Upper lobe of left lung (tissue), 6 donors: Measurements from ENCODE around the gene FAM184B. TPM values are rescaled to one million over a fixed set of nuclear protein-coding genes. Genes with fewer than 3 reads are reported as not detected.
A peak's percentile ranks its signal among the peaks of the same experiment; 100 is the strongest.

Source experiments
- ATAC-seq, 2 donors: fragments of 200-7000 bp; cut with Tn5 transposase; one replicate each; pipeline ENCODE4 v1.9.1; 2022; ENCODE audit warnings: mild to moderate bottlenecking in 2 of 2, moderate library complexity in 2 of 2; ENCODE audit not compliant: low FRiP score in 2 of 2
- DNase-seq, 2 donors: peaks; one replicate each; pipeline ENCODE4 v3.0.0-alpha.2; 2019 to 2020
- H3K27ac ChIP-seq, 4 donors: fragments of 200-600 bp; sonication (generic); one replicate each; pipeline ENCODE4 v1.5.1; 2016 to 2019
- H3K27me3 ChIP-seq, 4 donors: fragments of 200-600 bp; sonication (generic); one replicate each; pipeline ENCODE4 v1.5.1; 2017 to 2019
- H3K36me3 ChIP-seq, 4 donors: fragments of 200-600 bp; sonication (generic); one replicate each; pipeline ENCODE4 v1.5.1; 2016 to 2019
- H3K4me1 ChIP-seq, 4 donors: fragments of 200-600 bp; sonication (generic); one replicate each; pipeline ENCODE4 v1.5.1; 2018 to 2019
- H3K4me3 ChIP-seq, 4 donors: fragments of 200-600 bp; sonication (generic); one replicate each; pipeline ENCODE4 v1.5.1; 2017 to 2019; ENCODE audit warnings: mild to moderate bottlenecking in 2 of 4, moderate library complexity in 1 of 4
- H3K9me3 ChIP-seq, 4 donors: fragments of 200-600 bp; sonication (generic); one replicate each; pipeline ENCODE4 v1.5.1; 2018 to 2019
- EP300 ChIP-seq, 4 donors: sonication (generic); formaldehyde crosslinking; IDR thresholded peaks; one replicate each; pipeline ENCODE4 v1.5.1; 2017; ENCODE audit warnings: antibody characterized with exemption in 4 of 4, control low read depth in 2 of 4
- POLR2A ChIP-seq, 4 donors: fragments of 450-650 bp; IDR thresholded peaks; one replicate each; pipeline ENCODE4 v1.5.1; 2016 to 2017; ENCODE audit warnings: antibody characterized with exemption in 4 of 4, mild to moderate bottlenecking in 2 of 4
- POLR2AphosphoS5 ChIP-seq, 2 donors: sonication (generic); formaldehyde crosslinking; IDR thresholded peaks; one replicate each; pipeline ENCODE4 v1.5.1; 2017; ENCODE audit warnings: antibody characterized with exemption in 2 of 2
- WGBS, 2 donors: methylation state at CpG; one replicate each; pipeline ENCODE4 v1.1.5; 2017 to 2018; 5-methylcytosine and 5-hydroxymethylcytosine counted together
- total RNA-seq, 6 donors: library from RNA; depleted of rRNA in 4 of 6; stranded (reverse); fragments of >200 nt in 4 of 6; gene quantifications; one replicate each; pipeline versions ENCODE4 v1.1.0 to v1.2.1, GENCODE V29; 2016 to 2021
- TF ChIP-seq, protein P1 (sequence below), 6 experiments: fragments of 450-650 bp in 4 of 6; fragments of 200-600 bp in 2 of 6; sonication (generic) in 2 of 6; IDR thresholded peaks; one replicate each; pipeline ENCODE4 v1.5.1; 2016 to 2019; ENCODE audit warnings: antibody characterized with exemption in 6 of 6
- donor health status: DM: no; HTN: no; CAD: no; lungs with moderate emphysema.
- donor health status: DM: no; HTN: yes; CAD: no; lungs with severe emphysema.

Gene FAM184B
- total RNA-seq, 6 donors from 2014 or later = 0.13 to 1.0 (median 0.34) TPM

DNA sequence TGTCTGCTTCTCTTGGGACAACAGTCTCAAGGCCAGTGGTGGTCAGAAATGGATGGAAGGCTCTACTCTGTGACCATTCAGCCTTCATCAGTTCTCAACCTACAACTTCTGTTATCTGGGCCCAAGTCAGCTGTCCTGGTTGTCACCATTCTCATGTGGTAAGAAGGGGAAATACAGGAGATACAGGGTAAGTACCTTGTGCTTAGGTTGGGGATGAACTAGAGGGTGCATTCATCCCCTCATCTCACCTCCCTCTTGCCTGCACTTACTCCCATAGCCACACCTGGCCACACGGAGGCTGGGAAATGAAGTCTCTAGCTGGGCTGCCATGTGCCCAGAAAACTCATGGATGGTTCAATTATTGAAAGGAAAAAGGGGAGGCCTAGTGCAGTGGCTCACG, 44.9 kb downstream of the FAM184B start:
- no peak for TF ChIP-seq POLR2A (IDR thresholded peaks at IDR 0.05)
- TF ChIP-seq, protein P1, sequence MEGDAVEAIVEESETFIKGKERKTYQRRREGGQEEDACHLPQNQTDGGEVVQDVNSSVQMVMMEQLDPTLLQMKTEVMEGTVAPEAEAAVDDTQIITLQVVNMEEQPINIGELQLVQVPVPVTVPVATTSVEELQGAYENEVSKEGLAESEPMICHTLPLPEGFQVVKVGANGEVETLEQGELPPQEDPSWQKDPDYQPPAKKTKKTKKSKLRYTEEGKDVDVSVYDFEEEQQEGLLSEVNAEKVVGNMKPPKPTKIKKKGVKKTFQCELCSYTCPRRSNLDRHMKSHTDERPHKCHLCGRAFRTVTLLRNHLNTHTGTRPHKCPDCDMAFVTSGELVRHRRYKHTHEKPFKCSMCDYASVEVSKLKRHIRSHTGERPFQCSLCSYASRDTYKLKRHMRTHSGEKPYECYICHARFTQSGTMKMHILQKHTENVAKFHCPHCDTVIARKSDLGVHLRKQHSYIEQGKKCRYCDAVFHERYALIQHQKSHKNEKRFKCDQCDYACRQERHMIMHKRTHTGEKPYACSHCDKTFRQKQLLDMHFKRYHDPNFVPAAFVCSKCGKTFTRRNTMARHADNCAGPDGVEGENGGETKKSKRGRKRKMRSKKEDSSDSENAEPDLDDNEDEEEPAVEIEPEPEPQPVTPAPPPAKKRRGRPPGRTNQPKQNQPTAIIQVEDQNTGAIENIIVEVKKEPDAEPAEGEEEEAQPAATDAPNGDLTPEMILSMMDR (IDR thresholded peaks at IDR 0.05) = no peak
- Histone ChIP-seq H3K36me3 (no peaks in the 10 kb centered on the region), H3K27me3 (no peaks in the 10 kb centered on the region), H3K4me3 (no peak overlapping the region), H3K9me3 (no peaks in the 10 kb centered on the region), H3K27ac (no peak overlapping the region), H3K4me1 (no peaks in the 10 kb centered on the region)
- no peak for DNase-seq
- no peak for ATAC-seq
- 82 to 92% methylated on average over 2 of the region's 2 CpGs for WGBS, 2 donors

GRCh38 chr4:17726911-17727310, 54.5 kb downstream of the FAM184B start:
- WGBS, 2 donors = 85 to 86% methylated on average over 2 of the region's 2 CpGs
- Histone ChIP-seq H3K9me3 (no peaks in the 10 kb centered on the region), H3K27ac (no peak overlapping the region), H3K36me3 (no peaks in the 10 kb centered on the region), H3K4me3 (no peak overlapping the region), H3K4me1 (no peaks in the 10 kb centered on the region), H3K27me3 (no peaks in the 10 kb centered on the region)
- no peak for TF ChIP-seq EP300 (IDR thresholded peaks at IDR 0.05)
- DNase-seq (no peak), ATAC-seq (no peak)

DNA sequence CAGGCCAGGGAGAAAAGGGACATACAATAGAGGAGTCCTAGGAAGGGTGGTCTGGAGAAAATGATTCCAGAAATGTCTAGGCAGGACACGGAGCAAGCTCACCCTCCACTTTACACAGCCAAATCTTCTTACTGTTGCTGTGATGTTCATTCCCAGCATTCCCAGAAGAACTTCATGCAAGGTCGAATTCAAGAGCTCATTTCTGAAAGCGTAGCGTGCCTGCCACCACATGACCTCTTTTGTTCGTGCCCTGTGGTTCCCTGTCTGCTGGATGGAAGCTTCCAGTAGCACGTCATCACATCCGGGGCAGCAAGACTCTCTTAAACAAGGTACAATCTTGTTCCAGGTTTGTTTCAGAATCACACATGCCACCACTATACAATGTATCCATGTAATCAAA, 57.8 kb downstream of the FAM184B start:
- no peak for DNase-seq
- Histone ChIP-seq H3K4me1 (no peaks in the 10 kb centered on the region), H3K9me3 (no peaks in the 10 kb centered on the region), H3K27me3 (no peaks in the 10 kb centered on the region), H3K4me3 (no peak overlapping the region), H3K36me3 (no peaks in the 10 kb centered on the region), H3K27ac (no peak overlapping the region)
- ATAC-seq = no peak
- WGBS, 2 donors = 71 to 86% methylated on average over 7 of the region's 7 CpGs
- TF ChIP-seq POLR2A (IDR thresholded peaks at IDR 0.05) (no peak), POLR2AphosphoS5 (IDR thresholded peaks at IDR 0.05) (no peak), EP300 (IDR thresholded peaks at IDR 0.05) (no peak)
- TF ChIP-seq, protein P1 (IDR thresholded peaks at IDR 0.05) = no peak

- no peaks in the 10 kb centered on the region for H3K4me1 ChIP-seq
- H3K4me3 ChIP-seq = no peak overlapping the region
- no peak overlapping the region for H3K27ac ChIP-seq
- no peak for TF ChIP-seq EP300 (IDR thresholded peaks at IDR 0.05)
- TF ChIP-seq, protein P1 (IDR thresholded peaks at IDR 0.05) = no peak
- no peak for TF ChIP-seq POLR2A (IDR thresholded peaks at IDR 0.05)
- no peak for TF ChIP-seq POLR2AphosphoS5 (IDR thresholded peaks at IDR 0.05)
- no peaks in the 10 kb centered on the region for H3K9me3 ChIP-seq
- no peaks in the 10 kb centered on the region for H3K27me3 ChIP-seq
- ATAC-seq (no peak), DNase-seq (no peak)
- 65 to 69% methylated on average over 2 to 3 of the region's 3 CpGs for WGBS, 2 donors
- no peaks in the 10 kb centered on the region for H3K36me3 ChIP-seq
Observed at GRCh38 chr4:17722356-17722700, 59.1 kb downstream of the FAM184B start.

DNA sequence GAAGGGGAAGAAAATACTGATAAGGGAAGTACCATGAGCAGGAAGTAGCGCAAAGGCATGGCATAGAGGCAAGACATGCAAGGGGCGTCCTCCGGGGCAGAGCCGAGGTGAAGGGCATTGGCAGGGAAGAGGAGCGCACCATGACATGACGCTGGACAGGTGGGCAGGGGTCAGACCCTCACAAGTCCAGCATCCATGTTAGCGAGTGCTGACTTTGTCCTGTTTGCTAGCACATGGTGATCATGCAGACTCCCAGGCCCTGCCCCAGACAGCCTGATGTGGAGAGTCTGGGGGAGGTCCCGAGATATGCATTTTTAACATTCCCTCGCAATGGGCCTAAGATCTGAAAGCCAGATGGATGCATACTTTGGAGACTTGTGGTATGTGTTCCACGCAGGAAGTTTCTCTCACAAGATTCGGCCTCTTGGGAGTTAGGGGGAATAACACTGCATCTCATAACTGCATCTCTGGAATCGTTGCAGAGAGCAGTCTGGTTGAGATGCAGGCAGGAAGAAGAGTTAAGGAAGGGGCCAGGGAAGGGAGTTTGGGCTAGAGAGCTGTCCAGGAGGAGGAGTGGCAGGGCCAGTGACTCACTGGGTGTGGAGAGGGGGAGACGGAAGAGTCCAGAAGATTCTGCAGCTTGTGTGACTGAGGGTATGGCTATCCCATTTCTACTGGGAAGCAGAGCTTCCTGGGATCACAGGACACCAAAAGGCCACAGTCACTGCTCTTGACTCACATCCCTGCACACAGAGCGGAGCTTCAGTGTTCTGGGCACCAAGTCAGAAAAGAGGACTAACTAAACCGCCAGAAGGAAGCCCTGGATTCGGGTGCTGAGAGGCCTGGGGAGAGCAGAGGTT, 59.7 kb downstream of the FAM184B start:
- Histone ChIP-seq H3K36me3 (no peaks in the 10 kb centered on the region), H3K4me1 (no peaks in the 10 kb centered on the region), H3K27ac (no peak overlapping the region), H3K4me3 (no peak overlapping the region), H3K27me3 (no peaks in the 10 kb centered on the region), H3K9me3 (no peaks in the 10 kb centered on the region)
- ATAC-seq (peak; percentile 29 to 49), DNase-seq (peak in 1 of 2 donors; percentile 19)
- no peak for TF ChIP-seq POLR2AphosphoS5 (IDR thresholded peaks at IDR 0.05)
- TF ChIP-seq EP300 (IDR thresholded peaks at IDR 0.05) = no peak
- no peak for TF ChIP-seq POLR2A (IDR thresholded peaks at IDR 0.05)
- TF ChIP-seq, protein P1 (IDR thresholded peaks at IDR 0.05) = no peak
- 77 to 78% methylated on average over 16 of the region's 16 CpGs for WGBS, 2 donors
